ENCODE data around the gene BICDL2. TPM values are rescaled to one million over a fixed set of nuclear protein-coding genes. Genes with fewer than 3 reads are reported as not detected.
"Not testable (repeated sequence)": the region's sequence is repeated elsewhere in the genome, so short reads cannot be mapped to it uniquely, and the experiment has no call there.

Gene BICDL2
- polyA plus RNA-seq, 3 donors, result 0.45 to 77.9 (median 2.8) TPM

- WGBS, 3 donors, result 73 to 85% (median 79%) methylated on average over 10 to 13 of the region's 13 CpGs
- H3K27ac ChIP-seq (ENCODE audit: low read depth, low read length), result not testable (repeated sequence)
Observed at GRCh38 chr16:3053330-3053710, 16.6 kb upstream of the BICDL2 start.

- 70 to 74% (median 73%) methylated on average over 9 to 11 of the region's 12 CpGs for WGBS, 3 donors
- H3K27ac ChIP-seq (ENCODE audit: low read depth, low read length), result not testable (repeated sequence)
Observed at GRCh38 chr16:3052571-3053329, 16.0 kb upstream of the BICDL2 start.

DNA sequence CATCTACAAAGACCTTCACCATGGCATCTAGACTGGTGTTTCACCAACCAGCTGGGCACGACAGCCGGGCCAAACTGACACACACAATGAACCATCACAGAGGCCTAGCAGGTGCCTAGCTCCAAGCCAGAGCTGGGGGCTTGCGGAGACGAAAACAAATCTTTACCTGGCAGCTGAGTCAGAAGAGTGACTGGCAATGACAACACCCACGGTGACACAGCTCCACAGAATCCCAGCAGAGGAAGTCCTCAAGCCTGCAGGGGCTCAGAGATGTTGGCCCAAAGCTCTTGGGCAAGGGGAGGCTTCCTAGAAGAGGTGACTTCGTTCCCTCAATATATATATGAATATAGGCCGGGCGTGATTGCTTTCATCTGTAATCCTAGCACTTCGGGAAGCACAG, 14.8 kb upstream of the BICDL2 start:
- H3K27ac ChIP-seq (ENCODE audit: low read depth, low read length), result no peak overlapping the region
- WGBS, 3 donors, result 58 to 87% (median 68%) methylated on average over 9 of the region's 9 CpGs

GRCh38 chr16:3051009-3051408, 14.3 kb upstream of the BICDL2 start:
- WGBS, 3 donors, result 18 to 36% (median 26%) methylated on average over 4 of the region's 4 CpGs

GRCh38 chr16:3050487-3050886, 13.7 kb upstream of the BICDL2 start:
- no peak overlapping the region for H3K27ac ChIP-seq (ENCODE audit: low read depth, low read length)
- WGBS, 3 donors, result 78 to 86% (median 79%) methylated on average over 5 of the region's 5 CpGs

More at GRCh38 chr16:3051009-3051408, 14.3 kb upstream of the BICDL2 start:
- no peak overlapping the region for H3K27ac ChIP-seq (ENCODE audit: low read depth, low read length)

GRCh38 chr16:3049921-3050481, 13.3 kb upstream of the BICDL2 start:
- no peak overlapping the region for H3K27ac ChIP-seq (ENCODE audit: low read depth, low read length)

GRCh38 chr16:3047387-3047720, 10.6 kb upstream of the BICDL2 start:
- H3K27ac ChIP-seq (ENCODE audit: low read depth, low read length), result no peak overlapping the region
- 19 to 22% (median 20%) methylated on average over 11 to 13 of the region's 13 CpGs for WGBS, 3 donors

More at GRCh38 chr16:3049921-3050481, 13.3 kb upstream of the BICDL2 start:
- 80 to 84% (median 83%) methylated on average over 24 to 26 of the region's 26 CpGs for WGBS, 3 donors

- WGBS, 3 donors, result 1 to 2% (median 2%) methylated on average over 48 to 54 of the region's 54 CpGs
- H3K27ac ChIP-seq (ENCODE audit: low read depth, low read length), result no peak overlapping the region
Observed at GRCh38 chr16:3046641-3047386, 10.1 kb upstream of the BICDL2 start.

GRCh38 chr16:3045758-3046640, 9.3 kb upstream of the BICDL2 start, which contains the start of gene MMP25:
TSS of gene MMP25 (plus strand) at chr16:3046561. CDS start at chr16:3046918, 357 bp downstream.
- 1% methylated on average over 57 to 85 of the region's 86 CpGs for WGBS, 3 donors
- H3K27ac ChIP-seq (ENCODE audit: low read depth, low read length), result no peak within 1 kb of the TSS

- WGBS, 3 donors, result 91 to 94% (median 91%) methylated on average over 6 of the region's 6 CpGs
- no peak overlapping the region for H3K27ac ChIP-seq (ENCODE audit: low read depth, low read length)
Observed at GRCh38 chr16:3044708-3045107, 8.0 kb upstream of the BICDL2 start.

DNA sequence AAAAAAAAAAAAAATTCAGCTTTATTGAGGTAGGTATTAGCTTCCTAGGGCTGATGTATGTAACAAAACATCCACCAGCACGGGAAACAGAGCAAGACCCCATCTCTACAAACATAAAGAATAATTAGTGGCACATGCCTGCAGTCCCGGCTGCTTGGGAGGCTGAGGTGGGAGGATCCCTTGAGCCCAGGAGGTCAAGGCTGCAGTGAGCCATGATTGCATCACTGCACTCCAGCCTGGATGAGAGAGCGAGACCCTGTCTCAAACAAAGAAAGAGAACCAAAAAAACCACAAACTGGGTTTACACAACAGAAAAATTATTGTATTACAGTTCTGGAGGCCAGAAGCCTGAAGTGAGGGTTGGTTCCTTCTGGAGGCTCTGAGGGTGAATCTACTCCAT, 5.6 kb upstream of the BICDL2 start:
- no peak overlapping the region for H3K27ac ChIP-seq (ENCODE audit: low read depth, low read length)
- 74 to 94% (median 77%) methylated on average over 3 of the region's 3 CpGs for WGBS, 3 donors

DNA sequence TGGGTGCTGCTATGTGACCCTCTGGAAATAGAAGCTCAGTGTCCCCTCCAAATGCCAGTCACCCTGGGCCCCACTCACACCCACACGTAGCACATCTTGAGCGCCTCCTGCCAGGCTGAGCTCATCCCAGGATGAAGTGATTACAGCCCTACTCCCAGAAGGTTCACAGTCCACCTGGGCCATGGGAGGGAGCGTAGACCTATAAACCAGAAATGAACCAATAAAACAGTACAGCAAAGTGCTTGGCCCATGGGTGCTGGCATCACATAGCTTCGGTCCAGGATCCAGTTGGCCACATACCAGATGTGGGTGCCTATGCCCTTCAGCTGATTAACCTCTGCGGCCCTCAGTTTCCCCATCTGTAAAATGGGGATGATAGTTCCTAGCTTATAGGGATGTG, 2.2 kb upstream of the BICDL2 start:
- WGBS, 3 donors, result 74 to 89% (median 83%) methylated on average over 5 of the region's 5 CpGs
- H3K27ac ChIP-seq (ENCODE audit: low read depth, low read length), result no peak overlapping the region

DNA sequence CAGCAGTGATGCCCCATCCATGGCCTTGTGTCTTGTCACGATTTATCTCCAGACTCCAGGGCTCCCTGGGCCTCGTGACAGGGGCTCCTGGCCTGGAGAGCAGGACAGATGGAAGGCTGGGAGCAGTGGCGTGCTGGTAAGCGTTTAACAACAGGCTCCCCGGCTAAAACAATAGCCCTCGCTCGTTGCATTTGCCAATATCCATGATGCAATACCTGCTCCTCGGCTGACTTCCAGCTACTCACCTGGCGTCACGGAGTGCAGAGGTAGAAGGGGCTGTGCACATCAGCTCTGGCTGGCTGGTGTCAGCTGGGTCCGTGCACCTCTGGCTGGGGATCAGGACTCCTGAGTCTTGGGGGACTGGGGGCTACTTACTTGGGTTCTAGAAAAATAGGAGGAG, 1.5 kb upstream of the BICDL2 start:
- H3K27ac ChIP-seq (ENCODE audit: low read depth, low read length), result no peak overlapping the region
- 13 to 36% (median 34%) methylated on average over 11 of the region's 11 CpGs for WGBS, 3 donors

DNA sequence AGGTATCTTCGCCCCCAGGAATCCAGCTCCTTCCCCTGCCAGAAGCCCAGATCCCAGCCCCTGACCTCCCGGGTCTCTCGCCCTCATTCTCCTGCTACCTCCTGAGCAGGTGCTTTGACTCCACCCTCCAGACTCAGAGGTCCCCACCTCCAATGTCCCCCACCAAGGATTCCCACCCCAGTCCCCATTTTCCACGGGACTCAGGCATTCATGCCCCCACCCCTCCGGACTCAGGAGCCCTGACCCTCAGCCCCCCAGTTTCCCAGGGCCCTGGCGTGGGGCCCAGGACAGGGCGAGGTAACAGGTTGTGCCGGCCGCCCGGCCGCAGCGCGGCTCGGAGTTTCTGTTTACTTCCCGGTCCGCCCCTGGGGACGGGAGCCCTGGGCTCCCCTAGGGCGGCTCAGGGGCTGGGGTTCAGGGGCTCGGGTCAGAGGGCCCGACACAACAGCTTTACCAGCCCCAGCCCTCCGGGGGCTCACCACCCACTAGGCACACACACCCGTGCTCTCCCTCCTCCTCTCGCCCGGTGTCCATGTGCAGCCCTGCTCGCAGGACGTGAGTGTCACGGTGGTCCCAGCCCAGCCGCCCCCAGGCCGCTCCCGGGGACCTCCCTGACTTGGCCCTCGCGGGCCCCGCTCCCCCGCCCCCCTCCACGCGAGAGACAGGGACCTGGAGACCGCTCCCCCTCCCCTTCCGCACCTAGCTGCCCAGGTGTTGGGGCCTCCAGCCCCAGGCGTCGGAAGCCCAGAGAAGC, 595 bp downstream of the BICDL2 start:
- no peak overlapping the region for H3K27ac ChIP-seq (ENCODE audit: low read depth, low read length)
- 2 to 3% (median 2%) methylated on average over 21 to 40 of the region's 40 CpGs for WGBS, 3 donors

DNA sequence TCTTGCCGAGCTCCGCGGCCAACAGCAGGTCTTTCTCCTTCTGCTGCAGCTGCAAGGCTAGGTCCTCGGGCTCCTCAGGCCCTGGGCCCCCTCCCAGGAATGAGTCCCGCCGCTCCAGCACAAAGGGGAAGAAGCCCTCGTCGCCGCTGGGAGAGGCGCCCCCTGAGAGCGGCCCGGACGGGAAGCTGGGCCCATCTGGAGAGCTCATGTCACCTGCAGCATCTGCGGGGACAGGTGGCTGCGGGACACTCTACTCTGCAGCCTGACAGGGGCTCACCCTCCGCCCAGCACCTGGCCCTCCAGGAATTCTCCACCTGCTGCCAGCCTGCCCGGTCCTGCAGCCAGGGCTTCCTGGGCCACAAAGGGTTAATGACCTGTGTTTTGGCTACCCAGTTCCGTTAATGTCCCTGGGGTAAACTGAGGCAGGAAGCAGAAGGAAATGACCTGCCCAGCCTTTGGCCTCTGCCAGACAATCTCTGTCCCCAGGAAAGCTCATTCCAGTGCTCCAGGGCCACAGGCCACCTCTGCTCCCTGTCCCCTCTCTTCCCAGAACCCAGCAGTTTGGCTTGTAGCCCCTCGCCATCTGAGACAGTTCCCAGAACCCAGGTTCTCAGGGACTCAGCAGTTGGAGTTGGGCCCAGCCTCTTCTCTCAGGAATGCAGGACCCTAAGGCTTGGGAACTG, 1.3 kb downstream of the BICDL2 start:
- WGBS, 3 donors, result 34 to 43% (median 38%) methylated on average over 17 to 19 of the region's 19 CpGs
- H3K27ac ChIP-seq (ENCODE audit: low read depth, low read length), result no peak overlapping the region

DNA sequence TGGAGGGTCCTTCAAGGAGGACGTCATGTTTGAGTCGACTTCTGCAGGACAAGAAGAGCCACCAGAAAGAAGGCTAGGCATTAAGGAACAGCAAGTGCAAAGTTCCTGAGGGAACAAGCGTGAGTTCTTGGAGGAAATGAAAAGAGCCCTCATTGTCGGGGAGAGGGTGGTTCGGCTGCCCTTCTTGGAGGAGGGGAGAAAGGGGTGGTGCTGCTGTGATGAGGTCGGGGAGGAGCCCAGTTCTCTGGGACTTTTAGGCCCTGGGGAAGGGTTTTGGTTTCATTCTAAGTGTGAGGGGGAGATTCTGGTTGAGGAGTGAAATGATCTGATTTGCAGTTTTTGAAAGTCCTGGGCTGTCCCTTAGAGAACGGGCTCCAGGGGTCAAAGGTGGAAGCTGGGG, 4.1 kb downstream of the BICDL2 start:
- WGBS, 3 donors, result 33 to 67% (median 35%) methylated on average over 7 of the region's 7 CpGs
- H3K27ac ChIP-seq (ENCODE audit: low read depth, low read length), result no peak overlapping the region
